Transverse colon (tissue), 4 donors: ENCODE results near the gene CMTR2. TPM values are rescaled to one million over a fixed set of nuclear protein-coding genes. Genes with fewer than 3 reads are reported as not detected.

Experiments
- DNase-seq: peaks from one replicate; pipeline ENCODE4 v3.0.0-alpha.2; 2019
- H3K27ac ChIP-seq, 4 donors: fragments of 200-600 bp; sonication (generic); 2 replicates each; pipeline ENCODE4 v1.5.1; 2016 to 2018; ENCODE audit warnings: inconsistent platforms in 4 of 4
- H3K27me3 ChIP-seq: fragments of 200-600 bp; sonication (generic); 2 replicates; pipeline ENCODE4 v1.5.1; 2017; ENCODE audit warnings: inconsistent platforms
- H3K36me3 ChIP-seq, 4 donors: fragments of 200-600 bp; sonication (generic); 2 replicates each; pipeline ENCODE4 v1.5.1; 2017 to 2019; ENCODE audit warnings: inconsistent platforms in 4 of 4
- H3K4me1 ChIP-seq, 4 donors: fragments of 200-600 bp; sonication (generic); 2 replicates each; pipeline ENCODE4 v1.5.1; 2017 to 2020; ENCODE audit warnings: inconsistent platforms in 4 of 4
- H3K4me3 ChIP-seq, 4 donors: fragments of 200-600 bp; sonication (generic); 1 replicate in 1 of 4; 2 replicates in 3 of 4; pipeline versions ENCODE4 v1.5.1 to v1.6.1; 2017 to 2019; ENCODE audit warnings: inconsistent platforms in 4 of 4
- H3K9me3 ChIP-seq, 2 donors: fragments of 200-600 bp; sonication (generic); 2 replicates each; pipeline ENCODE4 v1.5.1; 2017 to 2019; ENCODE audit warnings: inconsistent platforms in 2 of 2
- EP300 ChIP-seq: sonication (generic); formaldehyde crosslinking; IDR thresholded peaks from one replicate; pipeline ENCODE4 v1.6.1; 2017; ENCODE audit warnings: antibody characterized with exemption, low read depth
- POLR2A ChIP-seq: fragments of 450-650 bp; IDR thresholded peaks from one replicate; pipeline ENCODE4 v1.6.1; 2016; ENCODE audit warnings: antibody characterized with exemption, mild to moderate bottlenecking, moderate library complexity
- POLR2AphosphoS5 ChIP-seq, 3 donors: sonication (generic); formaldehyde crosslinking; IDR thresholded peaks; one replicate each; pipeline ENCODE4 v1.6.1; 2016; ENCODE audit warnings: antibody characterized with exemption in 3 of 3
- WGBS, 2 donors: methylation state at CpG; one replicate each; pipeline ENCODE4 v1.1.5; 2018; ENCODE audit warnings: low coverage in 1 of 2; 5-methylcytosine and 5-hydroxymethylcytosine counted together
- in situ Hi-C, 4 donors: fragments of 200-750 bp; cut with MboI; loops; one replicate each; pipeline versions ENCODE4 v1.15.0 to v1.15.1; 2017; ENCODE audit warnings: low sequenced_read_pairs in 3 of 4, low pct_ligation_motif_present in 1 of 4, low pct_unique_long_range_greater_than_20kb in 1 of 4
- intact Hi-C: fragments of 100-400 bp; cut with DNase I; formaldehyde crosslinking; loops from one replicate; pipeline ENCODE4 v1.15.1; 2023; ENCODE audit warnings: low total_unique reads
- total RNA-seq, 4 donors: library from RNA; depleted of rRNA; stranded (reverse); fragments of >200 nt; gene quantifications; one replicate each; pipeline ENCODE4 v1.1.0, GENCODE V29; 2016
- TF ChIP-seq, protein P1 (sequence below), 5 experiments: fragments of 200-600 bp in 3 of 5; fragments of 450-650 bp in 2 of 5; sonication (generic) in 3 of 5; IDR thresholded peaks; 1 replicate in 2 of 5; 2 replicates in 3 of 5; pipeline ENCODE4 v1.5.1; 2016 to 2017; ENCODE audit warnings: antibody characterized with exemption in 5 of 5, inconsistent platforms in 3 of 5, mild to moderate bottlenecking in 2 of 5, moderate library complexity in 1 of 5

CMTR2 gene
- total RNA-seq, 4 donors from 2014 or later: 10.5 to 36.7 (median 26.6) TPM

GRCh38 chr16:71242036-71242435, 47.2 kb downstream of the CMTR2 start:
- 75 to 79% methylated on average over 2 to 4 of the region's 4 CpGs for WGBS, 2 donors
- Histone ChIP-seq H3K27ac (no peak overlapping the region), H3K9me3 (no peaks in the 10 kb centered on the region), H3K4me1 (no peaks in the 10 kb centered on the region), H3K27me3 (no peaks in the 10 kb centered on the region), H3K36me3 (no peaks in the 10 kb centered on the region), H3K4me3 (no peak overlapping the region)
- in situ Hi-C loops: no loop called here
- TF ChIP-seq POLR2A: no peak
- TF ChIP-seq, protein P1, sequence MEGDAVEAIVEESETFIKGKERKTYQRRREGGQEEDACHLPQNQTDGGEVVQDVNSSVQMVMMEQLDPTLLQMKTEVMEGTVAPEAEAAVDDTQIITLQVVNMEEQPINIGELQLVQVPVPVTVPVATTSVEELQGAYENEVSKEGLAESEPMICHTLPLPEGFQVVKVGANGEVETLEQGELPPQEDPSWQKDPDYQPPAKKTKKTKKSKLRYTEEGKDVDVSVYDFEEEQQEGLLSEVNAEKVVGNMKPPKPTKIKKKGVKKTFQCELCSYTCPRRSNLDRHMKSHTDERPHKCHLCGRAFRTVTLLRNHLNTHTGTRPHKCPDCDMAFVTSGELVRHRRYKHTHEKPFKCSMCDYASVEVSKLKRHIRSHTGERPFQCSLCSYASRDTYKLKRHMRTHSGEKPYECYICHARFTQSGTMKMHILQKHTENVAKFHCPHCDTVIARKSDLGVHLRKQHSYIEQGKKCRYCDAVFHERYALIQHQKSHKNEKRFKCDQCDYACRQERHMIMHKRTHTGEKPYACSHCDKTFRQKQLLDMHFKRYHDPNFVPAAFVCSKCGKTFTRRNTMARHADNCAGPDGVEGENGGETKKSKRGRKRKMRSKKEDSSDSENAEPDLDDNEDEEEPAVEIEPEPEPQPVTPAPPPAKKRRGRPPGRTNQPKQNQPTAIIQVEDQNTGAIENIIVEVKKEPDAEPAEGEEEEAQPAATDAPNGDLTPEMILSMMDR (IDR thresholded peaks at IDR 0.05): no peak
- TF ChIP-seq EP300: no peak
- no peak for TF ChIP-seq POLR2AphosphoS5 (IDR thresholded peaks at IDR 0.05)
- intact Hi-C loops: no loop called here
- DNase-seq: no peak

Other genes starting within 250 kb of the CMTR2 start
- gene HYDIN, start 58.7 kb downstream of the CMTR2 start, total RNA-seq: 1 to 10 TPM in 2 of 4 donors, under 1 TPM in 1, not detected in 1; 0.16 to 2.0 (median 1.4) TPM
- 1 to 10 TPM in 3 of 4 donors, not detected in 1; 2.0 to 4.0 (median 4.0) TPM for gene CALB2, start 69.3 kb upstream of the CMTR2 start, total RNA-seq
- gene TLE7, start 152.7 kb upstream of the CMTR2 start, total RNA-seq: not detected
- 10 to 100 TPM in 1 of 4 donors, 1 to 10 TPM in 3; 5.0 to 12.2 (median 7.0) TPM for gene ZNF23, start 172.8 kb upstream of the CMTR2 start, total RNA-seq
- gene ZNF19, start 199.9 kb upstream of the CMTR2 start, total RNA-seq: 10 to 100 TPM; 11.6 to 39.8 (median 22.5) TPM
- gene CHST4, start 237.0 kb upstream of the CMTR2 start, total RNA-seq: not detected